Muscle layer of duodenum (tissue), 2 donors: ENCODE results near the gene SPAM1.
"Not testable (repeated sequence)": the region's sequence is repeated elsewhere in the genome, so short reads cannot be mapped to it uniquely, and the experiment has no call there.

ENCODE experiments used
- H3K27ac ChIP-seq: one replicate; pipeline ENCODE4 v1.7.0; 2013; ENCODE audit warnings: mild to moderate bottlenecking, low read length
- H3K27me3 ChIP-seq: one replicate; pipeline ENCODE4 v1.7.0; 2013; ENCODE audit warnings: low read depth, mild to moderate bottlenecking, control low read depth, low read length
- H3K36me3 ChIP-seq, 2 donors: one replicate each; pipeline ENCODE4 v1.7.0; 2013; ENCODE audit warnings: low read length in 2 of 2, control low read depth in 1 of 2, mild to moderate bottlenecking in 1 of 2; ENCODE audit not compliant: insufficient read depth in 2 of 2, control insufficient read depth in 1 of 2
- H3K4me1 ChIP-seq, 2 donors: one replicate each; pipeline ENCODE4 v1.7.0; 2013; ENCODE audit warnings: low read length in 2 of 2, mild to moderate bottlenecking in 2 of 2, control low read depth in 1 of 2, moderate library complexity in 1 of 2; ENCODE audit not compliant: insufficient read depth in 2 of 2, control insufficient read depth in 1 of 2
- H3K4me3 ChIP-seq, 2 donors: one replicate each; pipeline ENCODE4 v1.7.0; 2013; ENCODE audit warnings: low read length in 2 of 2, low read depth in 1 of 2, mild to moderate bottlenecking in 1 of 2
- H3K9me3 ChIP-seq, 2 donors: one replicate each; pipeline ENCODE4 v1.7.0; 2013; ENCODE audit warnings: low read length in 2 of 2, control low read depth in 1 of 2, mild to moderate bottlenecking in 1 of 2; ENCODE audit not compliant: control insufficient read depth in 1 of 2
- donor health status: healthy.

SPAM1 gene

GRCh38 chr7:123995617-123996326 lies 70.7 kb downstream of the SPAM1 start:
- H3K4me1 ChIP-seq = no peaks in the 10 kb centered on the region
- no peaks in the 10 kb centered on the region for H3K9me3 ChIP-seq
- H3K27me3 ChIP-seq = no peaks in the 10 kb centered on the region
- no peaks in the 10 kb centered on the region for H3K36me3 ChIP-seq
- H3K27ac ChIP-seq = no peak overlapping the region
- H3K4me3 ChIP-seq = no peak overlapping the region

GRCh38 chr7:123996327-123996625 lies 71.2 kb downstream of the SPAM1 start:
- H3K27ac ChIP-seq = no peak overlapping the region
- no peak overlapping the region for H3K4me3 ChIP-seq
- no peaks in the 10 kb centered on the region for H3K27me3 ChIP-seq
- no peaks in the 10 kb centered on the region for H3K36me3 ChIP-seq
- H3K9me3 ChIP-seq = no peaks in the 10 kb centered on the region
- H3K4me1 ChIP-seq = no peaks in the 10 kb centered on the region

- Histone ChIP-seq H3K4me3 (no peak overlapping the region), H3K36me3 (no peaks in the 10 kb centered on the region), H3K9me3 (peaks cover 0 to 6% of the 10 kb centered on the region in 2 donors), H3K27ac (no peak overlapping the region), H3K27me3 (no peaks in the 10 kb centered on the region), H3K4me1 (no peaks in the 10 kb centered on the region)
Observed at GRCh38 chr7:123998921-123999320, 73.9 kb downstream of the SPAM1 start.

- Histone ChIP-seq H3K4me3 (no peak overlapping the region), H3K27me3 (no peaks in the 10 kb centered on the region), H3K9me3 (peaks cover 0 to 6% of the 10 kb centered on the region in 2 donors), H3K4me1 (no peaks in the 10 kb centered on the region), H3K27ac (no peak overlapping the region), H3K36me3 (no peaks in the 10 kb centered on the region)
Observed at GRCh38 chr7:123999703-124000102, 74.7 kb downstream of the SPAM1 start.

GRCh38 chr7:124008296-124008695 lies 83.3 kb downstream of the SPAM1 start:
- not testable (repeated sequence) for H3K4me3 ChIP-seq, H3K27ac ChIP-seq, H3K9me3 ChIP-seq, H3K36me3 ChIP-seq, H3K27me3 ChIP-seq, H3K4me1 ChIP-seq

- Histone ChIP-seq H3K27ac (no peak overlapping the region), H3K27me3 (no peaks in the 10 kb centered on the region)
Observed at GRCh38 chr7:124009321-124009720, 84.3 kb downstream of the SPAM1 start.

More at GRCh38 chr7:124009321-124009720, 84.3 kb downstream of the SPAM1 start:
- Histone ChIP-seq H3K9me3 (no peaks in the 10 kb centered on the region), H3K36me3 (no peaks in the 10 kb centered on the region), H3K4me3 (no peak overlapping the region), H3K4me1 (no peaks in the 10 kb centered on the region)
